Endothelial cell of umbilical vein (primary cell): ENCODE measurements around the gene SYNJ2BP. TPM values are rescaled to one million over a fixed set of nuclear protein-coding genes. Genes with fewer than 3 reads are reported as not detected.

Source experiments
- BruUV-seq: library from RNA; stranded (reverse); fragments of 400-500 nt; replicated peaks from 2 replicates; lab custom pipeline; 2021; lab: Mats Ljungman, UMichigan
- CTCF ChIA-PET: fragments of 300-600, 350-600 bp; sonication (Branson Sonifier 250); formaldehyde crosslinking; loops from one replicate; lab custom pipeline; 2021; ENCODE audit warnings: antibody characterized with exemption, inconsistent platforms; lab: Charles Lee
- POLR2A ChIA-PET: fragments of 300-600, 350-600 bp; sonication (Branson Sonifier 250); formaldehyde crosslinking; loops from one replicate; lab custom pipeline; 2021; ENCODE audit warnings: antibody characterized with exemption, inconsistent platforms; lab: Charles Lee
- DNase-seq: peaks from one replicate; pipeline ENCODE4 v3.0.0-alpha.2; 2011; ENCODE audit warnings: low read depth, low spot score
- FAIRE-seq: peaks from 2 replicates; lab custom pipeline; 2011; peaks lifted over from hg19 to GRCh38; lab: Jason Lieb, UNC
- H2AFZ ChIP-seq: 2 replicates; pipeline ENCODE4 v1.6.0; 2012; ENCODE audit warnings: low read depth, low read length, control low read depth, inconsistent platforms
- H3K27ac ChIP-seq: 2 replicates; pipeline ENCODE4 v1.5.1; 2011; ENCODE audit warnings: low read depth, mild to moderate bottlenecking, control low read depth, low read length, moderate library complexity; ENCODE audit not compliant: insufficient read depth
- H3K27me3 ChIP-seq, 2 experiments: 2 replicates each; pipeline versions ENCODE4 v1.6.0 to v1.6.1; 2011; ENCODE audit warnings: low read length in 2 of 2, mixed read lengths in 1 of 2; ENCODE audit not compliant: control insufficient read depth in 2 of 2, insufficient read depth in 2 of 2
- H3K36me3 ChIP-seq, 2 experiments: 2 replicates in 1 of 2; 3 replicates in 1 of 2; pipeline ENCODE4 v1.5.1; 2011; ENCODE audit warnings: low read length in 2 of 2, mild to moderate bottlenecking in 1 of 2, moderate library complexity in 1 of 2; ENCODE audit not compliant: control insufficient read depth in 2 of 2, insufficient read depth in 2 of 2; ENCODE audit errors: extremely low read depth in 1 of 2
- H3K4me1 ChIP-seq: 3 replicates; pipeline ENCODE4 v1.5.1; 2011; ENCODE audit warnings: mild to moderate bottlenecking, low read length; ENCODE audit not compliant: control insufficient read depth, insufficient read depth; ENCODE audit errors: extremely low read depth
- H3K4me2 ChIP-seq: 2 replicates; pipeline ENCODE4 v1.6.1; 2011; ENCODE audit warnings: low read length, control low read depth, mixed read lengths; ENCODE audit not compliant: insufficient read depth
- H3K4me3 ChIP-seq, 3 experiments: fragments of 200-600 bp in 1 of 3; sonication (generic), shearing (Covaris generic) in 1 of 3; replicated peaks in 1 of 3; 2 replicates each; pipeline ENCODE4 v1.5.1; 2011 to 2016; ENCODE audit warnings: control low read depth in 3 of 3, low read length in 3 of 3, mild to moderate bottlenecking in 2 of 3, inconsistent platforms in 1 of 3, low read depth in 1 of 3, moderate library complexity in 1 of 3; ENCODE audit not compliant: insufficient read depth in 1 of 3
- H3K79me2 ChIP-seq: 2 replicates; pipeline ENCODE4 v1.6.0; 2012; ENCODE audit warnings: low read length, inconsistent platforms; ENCODE audit not compliant: control insufficient read depth, insufficient read depth
- H3K9ac ChIP-seq: replicated peaks from 2 replicates; pipeline ENCODE3; 2011; ENCODE audit warnings: low read length, control low read depth; ENCODE audit not compliant: insufficient read depth; ENCODE audit errors: extremely low read depth
- H3K9me1 ChIP-seq: replicated peaks from 3 replicates; pipeline ENCODE4 v1.6.0; 2011; ENCODE audit warnings: mild to moderate bottlenecking, low read length; ENCODE audit not compliant: control insufficient read depth, insufficient read depth; ENCODE audit errors: extremely low read depth
- H3K9me3 ChIP-seq: replicated peaks from 2 replicates; pipeline ENCODE4 v1.5.1; 2012; ENCODE audit warnings: low read length, inconsistent platforms; ENCODE audit not compliant: control insufficient read depth, insufficient read depth
- H4K20me1 ChIP-seq: replicated peaks from 2 replicates; pipeline ENCODE3; 2011; ENCODE audit warnings: mild to moderate bottlenecking, low read length; ENCODE audit not compliant: control insufficient read depth, insufficient read depth; ENCODE audit errors: extremely low read depth
- CTCF ChIP-seq, 2 donors: IDR thresholded peaks; 1 replicate in 1 of 2; 2 replicates in 1 of 2; pipeline ENCODE4 v1.5.1; 2011; ENCODE audit warnings: low read length in 2 of 2, mild to moderate bottlenecking in 2 of 2, moderate library complexity in 2 of 2, control low read depth in 1 of 2, inconsistent platforms in 1 of 2, low read depth in 1 of 2; ENCODE audit not compliant: insufficient read depth in 1 of 2; ENCODE audit errors: extremely low read depth in 1 of 2
- EZH2 ChIP-seq: IDR thresholded peaks from 2 replicates; pipeline ENCODE4 v1.6.1; 2012; ENCODE audit warnings: borderline replicate concordance, low read depth, mild to moderate bottlenecking, moderate library complexity, low read length, inconsistent platforms; ENCODE audit not compliant: severe bottlenecking
- FOS ChIP-seq: IDR thresholded peaks from 2 replicates; pipeline ENCODE4 v1.6.1; 2011; ENCODE audit warnings: mild to moderate bottlenecking, low read length, moderate library complexity, borderline replicate concordance; ENCODE audit not compliant: insufficient read depth
- GATA2 ChIP-seq: IDR thresholded peaks from 2 replicates; pipeline ENCODE4 v1.7.0; 2011; ENCODE audit warnings: low read depth, mild to moderate bottlenecking, moderate library complexity, mixed read lengths, low read length; ENCODE audit not compliant: insufficient read length, insufficient read depth
- JUN ChIP-seq: IDR thresholded peaks from 2 replicates; pipeline ENCODE4 v1.6.1; 2011; ENCODE audit warnings: borderline replicate concordance, low read depth; ENCODE audit not compliant: insufficient read length, insufficient read depth
- MAX ChIP-seq: IDR thresholded peaks from 2 replicates; pipeline ENCODE4 v1.6.1; 2011; ENCODE audit not compliant: insufficient read depth, insufficient read length
- MYC ChIP-seq: IDR thresholded peaks from one replicate; pipeline ENCODE4 v1.6.1; 2011; ENCODE audit warnings: mild to moderate bottlenecking, low read depth, low read length
- POLR2A ChIP-seq: IDR thresholded peaks from 2 replicates; pipeline ENCODE4 v1.6.1; 2012; ENCODE audit warnings: low read depth, mild to moderate bottlenecking, control low read depth, low read length
- POLR2AphosphoS5 ChIP-seq: IDR thresholded peaks from 2 replicates; pipeline ENCODE4 v1.6.1; 2012; ENCODE audit warnings: low read depth, mild to moderate bottlenecking, control low read depth, low read length, moderate library complexity; ENCODE audit not compliant: insufficient read depth
- dilution Hi-C: fragments of 300-500 bp; cut with MboI; formaldehyde crosslinking; loops from one replicate; pipeline ENCODE4 v1.15.0; 2019; ENCODE audit warnings: low sequenced_read_pairs; ENCODE audit not compliant: extremely low pct_ligation_motif_present
- intact Hi-C: fragments of 100-400 bp; cut with micrococcal nuclease; formaldehyde crosslinking; loops from one replicate; pipeline ENCODE4 v1.10.0; 2022
- polyA plus RNA-seq, 4 experiments: library from polyadenylated mRNA; depleted of rRNA in 3 of 4; stranded (reverse) in 3 of 4; unstranded in 1 of 4; fragments of >200 nt; gene quantifications; 2 replicates each; pipeline versions ENCODE4 v1.2.1 to v1.2.3, GENCODE V29; 2011 to 2012; ENCODE audit warnings: missing spikeins in 1 of 4
- total RNA-seq: library from RNA; stranded (reverse); gene quantifications from 2 replicates; pipeline ENCODE4 v1.2.3, GENCODE V29; 2021

SYNJ2BP gene
- total and polyA plus RNA-seq, 2 donors (not counting 3 experiments of a cell fraction or from before 2014, with no cell fraction given) = 13.1 to 26.9 TPM

DNA sequence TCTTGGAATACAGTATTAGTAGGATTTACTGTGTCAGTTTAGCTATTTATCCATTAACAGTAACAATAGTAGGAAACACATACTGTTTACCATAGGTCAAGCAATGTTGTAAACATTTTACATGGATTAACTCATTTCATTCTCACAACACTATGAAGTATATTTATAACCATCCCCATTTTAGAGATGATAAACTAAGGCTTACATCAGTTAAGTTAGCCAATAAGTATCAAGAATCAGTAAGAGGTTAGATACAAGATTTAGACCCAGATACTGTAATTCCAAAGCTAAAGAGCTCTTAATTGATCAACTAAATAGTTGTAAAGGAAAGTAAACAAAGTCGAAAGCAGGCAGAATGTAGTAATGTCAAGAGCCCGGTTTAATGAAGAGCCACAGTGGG, 1.1 kb downstream of the SYNJ2BP start:
- CTCF ChIA-PET = interaction anchor here (1.0 kb wide), 1 partner anchor 19 kb away, joined by 3 read pairs; no protein-coding TSS in a partner anchor
- no peak overlapping the region for H2AFZ ChIP-seq
- H3K27ac ChIP-seq = no peak overlapping the region
- no peaks in the 10 kb centered on the region for H3K9me3 ChIP-seq
- POLR2A ChIA-PET = no interaction called here
- no peaks in the 10 kb centered on the region for H3K27me3 ChIP-seq
- dilution Hi-C loops = no loop called here
- no peaks in the 10 kb centered on the region for H4K20me1 ChIP-seq
- H3K4me1 ChIP-seq = peaks cover 5% of the 10 kb centered on the region
- no peak overlapping the region for H3K9ac ChIP-seq
- H3K36me3 ChIP-seq = no peaks in the 10 kb centered on the region
- no peaks in the 10 kb centered on the region for H3K9me1 ChIP-seq
- no TSS peak for BruUV-seq
- no peak for FAIRE-seq
- peaks cover 23% of the 10 kb centered on the region for H3K79me2 ChIP-seq
- H3K4me3 ChIP-seq = peak overlapping the region in 1 of 3 experiments; percentile 95
- H3K4me2 ChIP-seq = peak overlapping the region; percentile 58
- DNase-seq = peak; percentile 1
- TF ChIP-seq POLR2A (no peak), MAX (no peak), JUN (no peak), POLR2AphosphoS5 (no peak), MYC (no peak), CTCF (IDR thresholded peaks at IDR 0.05; ENCODE audit: extremely low read depth in 1 of 2, insufficient read depth in 1 of 2, low read depth in 1 of 2, low read length in 2 of 2) (no peak), GATA2 (no peak), FOS (no peak), EZH2 (no peak)
- intact Hi-C loops = loop anchor here (1.0 kb wide), 1 partner anchor 56 kb away; the partner anchor contains the start of gene COX16
